ENCODE results near the gene TPGS2. TPM values are rescaled to one million over a fixed set of nuclear protein-coding genes. Genes with fewer than 3 reads are reported as not detected.
A peak's percentile ranks its signal among the peaks of the same experiment; 100 is the strongest.

Gene TPGS2
- total and polyA plus RNA-seq, 2 donors from 2014 or later, result 63.0 to 75.0 TPM

DNA sequence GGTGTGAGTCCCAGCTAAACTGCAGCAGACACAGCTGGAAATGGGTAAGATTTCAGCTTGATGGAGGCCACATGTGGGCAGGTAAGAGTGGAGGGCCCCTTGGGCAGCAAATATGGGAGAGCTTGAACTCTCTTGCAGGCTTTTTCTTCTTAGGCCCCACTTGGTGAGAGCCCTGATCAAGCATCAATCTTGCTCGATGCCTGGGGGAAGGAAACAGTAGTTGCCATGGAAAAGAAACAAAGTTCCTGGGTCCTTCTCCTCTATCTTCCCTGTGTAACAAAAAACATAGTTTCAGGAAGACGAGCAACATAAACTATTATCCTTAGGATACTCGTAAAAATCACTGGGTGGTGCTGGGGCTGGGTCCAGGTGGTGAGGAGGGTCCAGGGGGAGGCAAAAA, 43.0 kb upstream of the TPGS2 start:
- H3K36me3 ChIP-seq (ENCODE audit: control insufficient read depth in 2 of 3, insufficient read depth in 3 of 3, low read length in 3 of 3), result no peaks in the 10 kb centered on the region

GRCh38 chr18:36867056-36867455, 38.3 kb upstream of the TPGS2 start:
- Histone ChIP-seq H3K4me3 (ENCODE audit: low read length in 3 of 3) (no peak overlapping the region), H3K27ac (ENCODE audit: low read depth in 2 of 2, low read length in 2 of 2) (no peak overlapping the region), H3K4me1 (ENCODE audit: control insufficient read depth in 2 of 3, insufficient read depth in 2 of 3, low read depth in 1 of 3, low read length in 3 of 3) (no peaks in the 10 kb centered on the region), H3K9ac (ENCODE audit: low read length in 3 of 3) (no peak overlapping the region), H3K36me3 (ENCODE audit: control insufficient read depth in 2 of 3, insufficient read depth in 3 of 3, low read length in 3 of 3) (no peaks in the 10 kb centered on the region), H3K27me3 (ENCODE audit: control insufficient read depth, insufficient read depth, low read length) (no peaks in the 10 kb centered on the region), H3K9me3 (ENCODE audit: control insufficient read depth in 2 of 3, insufficient read depth in 1 of 3, low read length in 3 of 3) (no peaks in the 10 kb centered on the region)
- DNase-seq (no peak), FAIRE-seq (no peak)
- TF ChIP-seq, protein P1, sequence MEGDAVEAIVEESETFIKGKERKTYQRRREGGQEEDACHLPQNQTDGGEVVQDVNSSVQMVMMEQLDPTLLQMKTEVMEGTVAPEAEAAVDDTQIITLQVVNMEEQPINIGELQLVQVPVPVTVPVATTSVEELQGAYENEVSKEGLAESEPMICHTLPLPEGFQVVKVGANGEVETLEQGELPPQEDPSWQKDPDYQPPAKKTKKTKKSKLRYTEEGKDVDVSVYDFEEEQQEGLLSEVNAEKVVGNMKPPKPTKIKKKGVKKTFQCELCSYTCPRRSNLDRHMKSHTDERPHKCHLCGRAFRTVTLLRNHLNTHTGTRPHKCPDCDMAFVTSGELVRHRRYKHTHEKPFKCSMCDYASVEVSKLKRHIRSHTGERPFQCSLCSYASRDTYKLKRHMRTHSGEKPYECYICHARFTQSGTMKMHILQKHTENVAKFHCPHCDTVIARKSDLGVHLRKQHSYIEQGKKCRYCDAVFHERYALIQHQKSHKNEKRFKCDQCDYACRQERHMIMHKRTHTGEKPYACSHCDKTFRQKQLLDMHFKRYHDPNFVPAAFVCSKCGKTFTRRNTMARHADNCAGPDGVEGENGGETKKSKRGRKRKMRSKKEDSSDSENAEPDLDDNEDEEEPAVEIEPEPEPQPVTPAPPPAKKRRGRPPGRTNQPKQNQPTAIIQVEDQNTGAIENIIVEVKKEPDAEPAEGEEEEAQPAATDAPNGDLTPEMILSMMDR (IDR thresholded peaks at IDR 0.05; ENCODE audit: borderline replicate concordance, extremely low read depth, insufficient read depth), result no peak
- intact Hi-C loops (cut with DNase I), result no loop called here

More for the DNA sequence above, 43.0 kb upstream of the TPGS2 start:
- TF ChIP-seq, protein P1 (IDR thresholded peaks at IDR 0.05; ENCODE audit: borderline replicate concordance, extremely low read depth, insufficient read depth), result no peak
- FAIRE-seq (no peak), DNase-seq (no peak)
- Histone ChIP-seq H3K9me3 (ENCODE audit: control insufficient read depth in 2 of 3, insufficient read depth in 1 of 3, low read length in 3 of 3) (no peaks in the 10 kb centered on the region), H3K4me3 (ENCODE audit: low read length in 3 of 3) (no peak overlapping the region), H3K4me1 (ENCODE audit: control insufficient read depth in 2 of 3, insufficient read depth in 2 of 3, low read depth in 1 of 3, low read length in 3 of 3) (no peaks in the 10 kb centered on the region), H3K9ac (ENCODE audit: low read length in 3 of 3) (no peak overlapping the region), H3K27me3 (ENCODE audit: control insufficient read depth, insufficient read depth, low read length) (no peaks in the 10 kb centered on the region), H3K27ac (ENCODE audit: low read depth in 2 of 2, low read length in 2 of 2) (no peak overlapping the region)
- intact Hi-C loops (cut with DNase I), result no loop called here

GRCh38 chr18:36862182-36862581, 33.4 kb upstream of the TPGS2 start:
- Histone ChIP-seq H3K27me3 (ENCODE audit: control insufficient read depth, insufficient read depth, low read length) (no peaks in the 10 kb centered on the region), H3K9me3 (ENCODE audit: control insufficient read depth in 2 of 3, insufficient read depth in 1 of 3, low read length in 3 of 3) (no peaks in the 10 kb centered on the region), H3K27ac (ENCODE audit: low read depth in 2 of 2, low read length in 2 of 2) (no peak overlapping the region), H3K4me3 (ENCODE audit: low read length in 3 of 3) (no peak overlapping the region), H3K9ac (ENCODE audit: low read length in 3 of 3) (no peak overlapping the region), H3K4me1 (ENCODE audit: control insufficient read depth in 2 of 3, insufficient read depth in 2 of 3, low read depth in 1 of 3, low read length in 3 of 3) (no peaks in the 10 kb centered on the region), H3K36me3 (ENCODE audit: control insufficient read depth in 2 of 3, insufficient read depth in 3 of 3, low read length in 3 of 3) (no peaks in the 10 kb centered on the region)
- TF ChIP-seq, protein P1 (IDR thresholded peaks at IDR 0.05; ENCODE audit: borderline replicate concordance, extremely low read depth, insufficient read depth), result no peak
- DNase-seq, result no peak
- no peak for FAIRE-seq
- intact Hi-C loops (cut with DNase I), result no loop called here

DNA sequence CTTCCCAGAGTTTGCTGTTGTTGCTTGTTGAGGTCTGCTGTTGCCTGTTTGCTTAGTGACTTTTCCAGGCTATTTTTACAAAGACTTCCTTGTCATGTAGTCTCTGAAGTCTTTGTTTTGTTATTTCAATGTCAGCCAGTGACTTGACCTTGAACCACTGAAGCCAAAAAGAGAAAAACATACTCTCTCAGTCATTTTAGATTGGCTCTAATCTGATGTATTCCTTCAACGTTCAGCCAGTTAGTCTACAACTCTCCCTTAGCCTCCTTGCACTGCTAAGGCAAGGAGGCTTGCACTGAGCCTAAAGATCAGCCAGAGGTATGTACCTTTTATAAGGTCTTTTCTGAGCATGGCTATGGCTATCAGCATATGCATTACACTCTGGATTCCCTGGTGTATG, 28.0 kb upstream of the TPGS2 start:
- no peak overlapping the region for H3K4me3 ChIP-seq (ENCODE audit: low read length in 3 of 3)
- peaks cover 0 to 8% (median 4%) of the 10 kb centered on the region in 3 donors for H3K36me3 ChIP-seq (ENCODE audit: control insufficient read depth in 2 of 3, insufficient read depth in 3 of 3, low read length in 3 of 3)
- H3K4me1 ChIP-seq (ENCODE audit: control insufficient read depth in 2 of 3, insufficient read depth in 2 of 3, low read depth in 1 of 3, low read length in 3 of 3), result no peaks in the 10 kb centered on the region
- no peaks in the 10 kb centered on the region for H3K27me3 ChIP-seq (ENCODE audit: control insufficient read depth, insufficient read depth, low read length)
- FAIRE-seq, result no peak
- H3K27ac ChIP-seq (ENCODE audit: low read depth in 2 of 2, low read length in 2 of 2), result no peak overlapping the region
- peaks cover 0 to 6% (median 3%) of the 10 kb centered on the region in 3 donors for H3K9me3 ChIP-seq (ENCODE audit: control insufficient read depth in 2 of 3, insufficient read depth in 1 of 3, low read length in 3 of 3)
- intact Hi-C loops (cut with DNase I), result no loop called here
- peak in 1 of 5 donors; percentile 13 for DNase-seq
- TF ChIP-seq, protein P1 (IDR thresholded peaks at IDR 0.05; ENCODE audit: borderline replicate concordance, extremely low read depth, insufficient read depth), result no peak
- no peak overlapping the region for H3K9ac ChIP-seq (ENCODE audit: low read length in 3 of 3)
